SHP77 treated with DMSO at 0.1 percent for 48 hours (cell line): ENCODE measurements around the gene CIB2.

Experiments
- DNase-seq: peaks from one replicate; lab custom pipeline; 2025; lab: John Stamatoyannopoulos, UW

Gene CIB2

GRCh38 chr15:78083687-78084448 lies 47.4 kb downstream of the CIB2 start:
- DNase-seq, result no peak

GRCh38 chr15:78083186-78083585 lies 48.1 kb downstream of the CIB2 start:
- no peak for DNase-seq

GRCh38 chr15:78082743-78083110 lies 48.5 kb downstream of the CIB2 start:
- no peak for DNase-seq

GRCh38 chr15:78082106-78082742 lies 49.0 kb downstream of the CIB2 start:
- no peak for DNase-seq

GRCh38 chr15:78080088-78080460 lies 51.2 kb downstream of the CIB2 start:
- no peak for DNase-seq

GRCh38 chr15:78079298-78080087 lies 51.8 kb downstream of the CIB2 start:
- no peak for DNase-seq

GRCh38 chr15:78077871-78078210 lies 53.4 kb downstream of the CIB2 start:
- no peak for DNase-seq

GRCh38 chr15:78077053-78077870 lies 54.0 kb downstream of the CIB2 start, which contains the start of gene TBC1D2B:
Gene TBC1D2B, minus strand, starts transcription at chr15:78077711. Its CDS starts 59 bp downstream, at chr15:78077652.
- no peak for DNase-seq

GRCh38 chr15:78076231-78077052 lies 54.8 kb downstream of the CIB2 start:
- no peak for DNase-seq

- DNase-seq, result no peak
Measured at GRCh38 chr15:78075490-78076230, 55.6 kb downstream of the CIB2 start.

GRCh38 chr15:78073046-78073787 lies 58.0 kb downstream of the CIB2 start:
- no peak for DNase-seq

GRCh38 chr15:78072080-78072892 lies 59.0 kb downstream of the CIB2 start:
- DNase-seq, result no peak

- no peak for DNase-seq
Measured at GRCh38 chr15:78071383-78071782, 59.9 kb downstream of the CIB2 start.

GRCh38 chr15:78070049-78070700 lies 61.1 kb downstream of the CIB2 start:
- DNase-seq, result no peak

GRCh38 chr15:78069462-78070029 lies 61.7 kb downstream of the CIB2 start:
- no peak for DNase-seq

GRCh38 chr15:78069052-78069414 lies 62.2 kb downstream of the CIB2 start:
- DNase-seq, result no peak

GRCh38 chr15:78067328-78068228 lies 63.7 kb downstream of the CIB2 start:
- no peak for DNase-seq
